Tibial nerve (tissue), 4 donors: ENCODE data around the gene PDHX. TPM values are rescaled to one million over a fixed set of nuclear protein-coding genes. Genes with fewer than 3 reads are reported as not detected.
A peak's percentile ranks its signal among the peaks of the same experiment; 100 is the strongest.

Experiments
- DNase-seq, 2 donors: peaks; one replicate each; pipeline ENCODE4 v3.0.0-alpha.2; 2019; ENCODE audit warnings: low spot score in 2 of 2
- H3K27ac ChIP-seq, 4 donors: fragments of 200-600 bp; sonication (generic) in 3 of 4; one replicate each; pipeline ENCODE4 v1.5.1; 2017 to 2019; ENCODE audit warnings: mild to moderate bottlenecking in 1 of 4
- H3K27me3 ChIP-seq, 2 donors: fragments of 200-600 bp; sonication (generic) in 1 of 2; one replicate each; pipeline versions ENCODE4 v1.5.1 to v1.6.0; 2017 to 2019
- H3K36me3 ChIP-seq, 3 donors: fragments of 200-600 bp; sonication (generic); one replicate each; pipeline ENCODE4 v1.5.1; 2018 to 2019
- H3K4me1 ChIP-seq, 4 donors: fragments of 200-600 bp; sonication (generic) in 3 of 4; one replicate each; pipeline ENCODE4 v1.5.1; 2017 to 2019
- H3K4me3 ChIP-seq, 4 donors: fragments of 200-600 bp; sonication (generic) in 3 of 4; one replicate each; pipeline ENCODE4 v1.5.1; 2017 to 2019; ENCODE audit warnings: mild to moderate bottlenecking in 1 of 4, moderate library complexity in 1 of 4
- H3K9me3 ChIP-seq, 4 donors: fragments of 200-600 bp; sonication (generic) in 3 of 4; one replicate each; pipeline ENCODE4 v1.5.1; 2017 to 2019
- CTCF ChIP-seq, 5 experiments: fragments of 200-600 bp in 3 of 5; fragments of 450-650 bp in 2 of 5; sonication (generic) in 3 of 5; IDR thresholded peaks; one replicate each; pipeline ENCODE4 v1.5.1; 2016 to 2019; ENCODE audit warnings: antibody characterized with exemption in 5 of 5, mild to moderate bottlenecking in 3 of 5, moderate library complexity in 2 of 5
- EP300 ChIP-seq, 2 donors: sonication (generic); formaldehyde crosslinking; IDR thresholded peaks; one replicate each; pipeline ENCODE4 v1.6.1; 2017; ENCODE audit warnings: antibody characterized with exemption in 2 of 2, mild to moderate bottlenecking in 1 of 2
- POLR2A ChIP-seq, 2 donors: fragments of 450-650 bp; IDR thresholded peaks; one replicate each; pipeline ENCODE4 v1.6.1; 2017; ENCODE audit warnings: antibody characterized with exemption in 2 of 2, mild to moderate bottlenecking in 2 of 2, moderate library complexity in 2 of 2
- WGBS, 2 donors: methylation state at CpG; one replicate each; pipeline ENCODE4 v1.1.5; 2018; 5-methylcytosine and 5-hydroxymethylcytosine counted together
- total RNA-seq, 4 donors: library from RNA; depleted of rRNA; stranded (reverse); fragments of >200 nt; gene quantifications; one replicate each; pipeline ENCODE4 v1.1.0, GENCODE V29; 2016

Gene PDHX
- 10 to 100 TPM; 18.8 to 30.6 (median 23.2) TPM for total RNA-seq

- Histone ChIP-seq H3K9me3 (no peaks in the 10 kb centered on the region), H3K27ac (peak within 1 kb of the TSS; percentile 89 to 98 (median 96)), H3K36me3 (peaks cover 0 to 25% (median 0%) of the 10 kb centered on the region in 3 donors), H3K4me3 (peak within 1 kb of the TSS; percentile 71 to 98 (median 89)), H3K4me1 (peaks cover 0 to 32% (median 13%) of the 10 kb centered on the region in 4 donors), H3K27me3 (no peaks in the 10 kb centered on the region)
- peak; percentile 97 to 98 for DNase-seq
- WGBS, 2 donors: 1% methylated on average over 52 to 53 of the region's 79 CpGs
- TF ChIP-seq CTCF (IDR thresholded peaks at IDR 0.05) (peak in 1 of 5 experiments; percentile 20), POLR2A (IDR thresholded peaks at IDR 0.05) (peak; percentile 68 to 96), EP300 (IDR thresholded peaks at IDR 0.05) (peak; percentile 7 to 96)
Observed at GRCh38 chr11:34916015-34916842, at the start of gene PDHX, which contains the start of gene APIP. PDHX (plus strand) TSS chr11:34916618; CDS start chr11:34916656, 38 bp downstream. APIP (minus strand) TSS chr11:34916379; CDS start chr11:34916284, 95 bp downstream.

GRCh38 chr11:34869425-34869824, 47.0 kb upstream of the PDHX start:
- no peaks in the 10 kb centered on the region for H3K27me3 ChIP-seq
- 69 to 80% methylated on average over 3 of the region's 3 CpGs for WGBS, 2 donors

GRCh38 chr11:34870548-34871196, 45.7 kb upstream of the PDHX start:
- Histone ChIP-seq H3K4me1 (no peaks in the 10 kb centered on the region), H3K4me3 (no peak overlapping the region), H3K27me3 (no peaks in the 10 kb centered on the region), H3K36me3 (peaks cover 0 to 15% (median 0%) of the 10 kb centered on the region in 3 donors), H3K27ac (no peak overlapping the region), H3K9me3 (peaks cover 0 to 9% (median 0%) of the 10 kb centered on the region in 4 donors)
- TF ChIP-seq CTCF (IDR thresholded peaks at IDR 0.05): no peak
- TF ChIP-seq EP300 (IDR thresholded peaks at IDR 0.05): no peak
- no peak for TF ChIP-seq POLR2A (IDR thresholded peaks at IDR 0.05)
- no peak for DNase-seq
- 86 to 87% methylated on average over 5 of the region's 5 CpGs for WGBS, 2 donors

More at GRCh38 chr11:34869425-34869824, 47.0 kb upstream of the PDHX start:
- Histone ChIP-seq H3K9me3 (no peaks in the 10 kb centered on the region), H3K27ac (no peak overlapping the region), H3K36me3 (peaks cover 0 to 3% (median 0%) of the 10 kb centered on the region in 3 donors), H3K4me1 (no peaks in the 10 kb centered on the region), H3K4me3 (no peak overlapping the region)
- no peak for TF ChIP-seq POLR2A (IDR thresholded peaks at IDR 0.05)
- TF ChIP-seq CTCF (IDR thresholded peaks at IDR 0.05): no peak
- TF ChIP-seq EP300 (IDR thresholded peaks at IDR 0.05): no peak
- no peak for DNase-seq

GRCh38 chr11:34874202-34874601, 42.2 kb upstream of the PDHX start:
- WGBS, 2 donors: 93 to 98% methylated on average over 4 of the region's 4 CpGs

More at GRCh38 chr11:34874202-34874601, 42.2 kb upstream of the PDHX start:
- no peaks in the 10 kb centered on the region for H3K4me1 ChIP-seq
- H3K27ac ChIP-seq: no peak overlapping the region
- no peak overlapping the region for H3K4me3 ChIP-seq
- H3K27me3 ChIP-seq: no peaks in the 10 kb centered on the region
- H3K36me3 ChIP-seq: peaks cover 0 to 22% (median 0%) of the 10 kb centered on the region in 3 donors
- TF ChIP-seq EP300 (IDR thresholded peaks at IDR 0.05) (no peak), CTCF (IDR thresholded peaks at IDR 0.05) (no peak), POLR2A (IDR thresholded peaks at IDR 0.05) (no peak)
- DNase-seq: no peak
- H3K9me3 ChIP-seq: peaks cover 0 to 9% (median 0%) of the 10 kb centered on the region in 4 donors
